Measurements from ENCODE around the gene IBSP. TPM values are rescaled to one million over a fixed set of nuclear protein-coding genes. Genes with fewer than 3 reads are reported as not detected.

IBSP gene
- total RNA-seq, 1 experiment from 2014 or later: not detected

DNA sequence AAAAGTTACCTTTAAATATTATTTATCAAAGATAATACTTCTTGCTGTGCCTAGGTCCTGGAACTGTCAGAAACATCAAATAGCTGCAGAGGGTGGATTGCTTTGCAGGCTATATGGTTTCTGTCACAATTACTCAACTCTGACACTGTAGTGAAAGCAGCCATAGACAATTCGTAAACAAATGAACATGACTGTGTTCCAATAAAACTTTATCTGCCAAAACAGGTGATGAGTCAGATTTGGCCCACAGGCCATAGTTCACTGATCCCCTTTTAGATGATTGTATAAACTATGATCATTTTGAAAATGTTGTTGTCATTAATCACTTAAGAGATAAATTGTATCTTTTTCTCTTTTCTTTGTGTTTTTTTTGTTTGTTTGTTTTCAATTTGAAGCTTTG, 25.0 kb downstream of the IBSP start:
- Mint-ChIP-seq H3K4me3 (no peak overlapping the region), H3K9me3 (peaks cover 0 to 11% of the 10 kb centered on the region in 2 experiments; a peak in 3 of 5 replicates), H3K27me3 (ENCODE audit: low read depth) (no peaks in the 10 kb centered on the region), H3K27ac (no peak overlapping the region), H3K36me3 (ENCODE audit: insufficient read depth in 1 of 3, low read depth in 3 of 3) (peaks cover 0 to 15% (median 5%) of the 10 kb centered on the region in 3 experiments; a peak in 5 of 7 replicates), H3K4me1 (peaks cover 9 to 14% of the 10 kb centered on the region in 2 experiments)
- no peak overlapping the region for H3K14ac ChIP-seq (ENCODE audit: insufficient read depth, low read length)
- no peak overlapping the region for H4K5ac ChIP-seq (ENCODE audit: insufficient read length, low read depth, low read length)
- DNase-seq: no peak
- no peak overlapping the region for H2BK12ac ChIP-seq (ENCODE audit: insufficient read length, low read depth, low read length)
- H3K18ac ChIP-seq (ENCODE audit: insufficient read length, low read depth, low read length): no peak overlapping the region
- H2AFZ ChIP-seq (ENCODE audit: low read length): no peak overlapping the region
- no peak overlapping the region for H2BK20ac ChIP-seq (ENCODE audit: low read depth, low read length, poor library complexity, severe bottlenecking)
- no peak overlapping the region for H3K23ac ChIP-seq (ENCODE audit: insufficient read length, low read depth, low read length)
- no peak overlapping the region for H2BK5ac ChIP-seq (ENCODE audit: insufficient read length, low read length)
- no peaks in the 10 kb centered on the region for H3K4me1 ChIP-seq (ENCODE audit: insufficient read depth, low read length)
- H3K79me1 ChIP-seq (ENCODE audit: insufficient read depth, low read depth, low read length, poor library complexity, severe bottlenecking): no peaks in the 10 kb centered on the region
- H4K91ac ChIP-seq (ENCODE audit: insufficient read length, low read depth, low read length): no peak overlapping the region
- no peak overlapping the region for H2BK120ac ChIP-seq (ENCODE audit: low read depth, low read length, poor library complexity, severe bottlenecking)
- H3K27ac ChIP-seq (ENCODE audit: insufficient read length, low read depth, low read length): no peak overlapping the region
- no peak overlapping the region for H3K4me2 ChIP-seq (ENCODE audit: insufficient read depth, insufficient read length, low read length)
- no peak overlapping the region for H3K56ac ChIP-seq (ENCODE audit: insufficient read length, low read depth, low read length)
- no peak overlapping the region for H3T11ph ChIP-seq (ENCODE audit: low read length)
- no peaks in the 10 kb centered on the region for H3K27me3 ChIP-seq (ENCODE audit: insufficient read depth, low read length)
- H3K9me3 ChIP-seq (ENCODE audit: control insufficient read depth, low read depth, low read length): no peaks in the 10 kb centered on the region
- no peaks in the 10 kb centered on the region for H4K20me1 ChIP-seq (ENCODE audit: control insufficient read depth, insufficient read depth, insufficient read length)
- no peak overlapping the region for H3K9ac ChIP-seq (ENCODE audit: extremely low read depth, insufficient read length, low read length)
- no peak overlapping the region for H3K4ac ChIP-seq (ENCODE audit: low read depth, low read length)
- TF ChIP-seq, protein P1, sequence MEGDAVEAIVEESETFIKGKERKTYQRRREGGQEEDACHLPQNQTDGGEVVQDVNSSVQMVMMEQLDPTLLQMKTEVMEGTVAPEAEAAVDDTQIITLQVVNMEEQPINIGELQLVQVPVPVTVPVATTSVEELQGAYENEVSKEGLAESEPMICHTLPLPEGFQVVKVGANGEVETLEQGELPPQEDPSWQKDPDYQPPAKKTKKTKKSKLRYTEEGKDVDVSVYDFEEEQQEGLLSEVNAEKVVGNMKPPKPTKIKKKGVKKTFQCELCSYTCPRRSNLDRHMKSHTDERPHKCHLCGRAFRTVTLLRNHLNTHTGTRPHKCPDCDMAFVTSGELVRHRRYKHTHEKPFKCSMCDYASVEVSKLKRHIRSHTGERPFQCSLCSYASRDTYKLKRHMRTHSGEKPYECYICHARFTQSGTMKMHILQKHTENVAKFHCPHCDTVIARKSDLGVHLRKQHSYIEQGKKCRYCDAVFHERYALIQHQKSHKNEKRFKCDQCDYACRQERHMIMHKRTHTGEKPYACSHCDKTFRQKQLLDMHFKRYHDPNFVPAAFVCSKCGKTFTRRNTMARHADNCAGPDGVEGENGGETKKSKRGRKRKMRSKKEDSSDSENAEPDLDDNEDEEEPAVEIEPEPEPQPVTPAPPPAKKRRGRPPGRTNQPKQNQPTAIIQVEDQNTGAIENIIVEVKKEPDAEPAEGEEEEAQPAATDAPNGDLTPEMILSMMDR (conservative IDR thresholded peaks at IDR 0.05): no peak
- H2AK5ac ChIP-seq (ENCODE audit: insufficient read length, low read length): no peak overlapping the region
- H2BK15ac ChIP-seq (ENCODE audit: low read depth, low read length): no peak overlapping the region
- H3K79me2 ChIP-seq (ENCODE audit: insufficient read depth, low read length): no peaks in the 10 kb centered on the region
- no peak overlapping the region for H4K8ac ChIP-seq (replicated peaks; ENCODE audit: insufficient read length, low read depth, low read length)
- no CpG with 5 or more reads among the region's 1 CpG for WGBS (ENCODE audit: extremely low coverage, insufficient read length, low lambda C conversion rate)
- no peaks in the 10 kb centered on the region for H3K23me2 ChIP-seq (ENCODE audit: insufficient read length, low read depth, low read length, poor library complexity, severe bottlenecking)

Data from H9 (cell line).